Activated CD8-positive, alpha-beta memory T cell treated with anti-CD3 and anti-CD28 coated beads, Interleukin-2, amount 10 ng/mL, durations not matched to agents 7 days and 5 days (primary cell): ENCODE results near the gene NWD2. TPM values are rescaled to one million over a fixed set of nuclear protein-coding genes. Genes with fewer than 3 reads are reported as not detected.

Experiments used
- ATAC-seq: fragments of 150-1000 bp; cut with Tn5 transposase; one replicate; pipeline ENCODE4 v1.10.0; 2021; ENCODE audit warnings: moderate library complexity
- CTCF ChIA-PET: fragments of 350-600 bp; sonication (Branson Sonifier 250); formaldehyde crosslinking; loops from one replicate; lab custom pipeline; 2021; ENCODE audit warnings: antibody characterized with exemption; lab: Charles Lee
- DNase-seq: peaks from one replicate; pipeline ENCODE4 v3.0.0-alpha.2; 2020
- H3K27ac Mint-ChIP-seq: one replicate; pipeline ENCODE4 v1.8.0; 2021; ENCODE audit warnings: mild to moderate bottlenecking, mixed read lengths
- H3K27me3 Mint-ChIP-seq: one replicate; pipeline ENCODE4 v1.8.0; 2021; ENCODE audit warnings: mixed read lengths
- H3K36me3 Mint-ChIP-seq: one replicate; pipeline ENCODE4 v1.8.0; 2021; ENCODE audit warnings: mild to moderate bottlenecking, mixed read lengths
- H3K4me1 Mint-ChIP-seq: one replicate; pipeline ENCODE4 v1.8.0; 2021; ENCODE audit warnings: mixed read lengths
- H3K4me3 Mint-ChIP-seq: one replicate; pipeline ENCODE4 v1.8.0; 2021; ENCODE audit warnings: mild to moderate bottlenecking, moderate library complexity, mixed read lengths
- H3K9me3 Mint-ChIP-seq: one replicate; pipeline ENCODE4 v1.8.0; 2022; ENCODE audit warnings: low read depth, mixed read lengths
- total RNA-seq, 2 experiments: library from RNA; stranded (reverse); gene quantifications; one replicate each; pipeline ENCODE4 v1.2.3, GENCODE V29; 2021

NWD2 gene
- total RNA-seq, 2 experiments from 2014 or later = not detected

- CTCF ChIA-PET = interaction anchor here (1.4 kb wide), 1 partner anchor 140 kb away, joined by 4 read pairs; no protein-coding TSS in a partner anchor
- Mint-ChIP-seq H3K36me3 (no peaks in the 10 kb centered on the region), H3K27ac (no peak overlapping the region), H3K9me3 (no peaks in the 10 kb centered on the region), H3K27me3 (peaks cover 22% of the 10 kb centered on the region), H3K4me3 (no peak overlapping the region), H3K4me1 (no peaks in the 10 kb centered on the region)
- ATAC-seq = no peak
- DNase-seq = no peak
Measured at GRCh38 chr4:37463033-37463856, 218.7 kb downstream of the NWD2 start.

GRCh38 chr4:37464373-37465128 lies 220.0 kb downstream of the NWD2 start:
- Mint-ChIP-seq H3K36me3 (no peaks in the 10 kb centered on the region), H3K4me1 (no peaks in the 10 kb centered on the region), H3K9me3 (no peaks in the 10 kb centered on the region), H3K27ac (no peak overlapping the region), H3K27me3 (peaks cover 23% of the 10 kb centered on the region), H3K4me3 (no peak overlapping the region)
- DNase-seq (no peak), ATAC-seq (no peak)
- CTCF ChIA-PET = interaction anchor here (1.4 to 2.2 kb wide), 2 partner anchors 11 to 138 kb away, joined by 4 to 6 read pairs; a partner anchor contains a TSS

GRCh38 chr4:37465296-37465695 lies 220.8 kb downstream of the NWD2 start:
- Mint-ChIP-seq H3K27me3 (peaks cover 31% of the 10 kb centered on the region), H3K4me1 (no peaks in the 10 kb centered on the region), H3K36me3 (no peaks in the 10 kb centered on the region), H3K4me3 (no peak overlapping the region), H3K27ac (no peak overlapping the region), H3K9me3 (no peaks in the 10 kb centered on the region)
- DNase-seq = no peak
- CTCF ChIA-PET = interaction anchor here (2.2 kb wide), 1 partner anchor 12 kb away, joined by 6 read pairs; a partner anchor contains a TSS
- ATAC-seq = no peak

- no peak overlapping the region for H3K4me3 Mint-ChIP-seq
- no peaks in the 10 kb centered on the region for H3K4me1 Mint-ChIP-seq
- H3K27me3 Mint-ChIP-seq = peaks cover 32% of the 10 kb centered on the region
- H3K9me3 Mint-ChIP-seq = no peaks in the 10 kb centered on the region
- CTCF ChIA-PET = interaction anchor here (2.2 kb wide), 1 partner anchor 12 kb away, joined by 6 read pairs; a partner anchor contains a TSS
- no peaks in the 10 kb centered on the region for H3K36me3 Mint-ChIP-seq
- H3K27ac Mint-ChIP-seq = no peak overlapping the region
- DNase-seq (no peak), ATAC-seq (no peak)
Measured at GRCh38 chr4:37465845-37466244, 221.3 kb downstream of the NWD2 start.

- Mint-ChIP-seq H3K4me1 (no peaks in the 10 kb centered on the region), H3K36me3 (no peaks in the 10 kb centered on the region), H3K9me3 (no peaks in the 10 kb centered on the region), H3K4me3 (no peak overlapping the region), H3K27me3 (peaks cover 27% of the 10 kb centered on the region), H3K27ac (no peak overlapping the region)
- CTCF ChIA-PET = no interaction called here
- ATAC-seq (no peak), DNase-seq (no peak)
Measured at GRCh38 chr4:37467223-37467622, 222.7 kb downstream of the NWD2 start.

- ATAC-seq (no peak), DNase-seq (no peak)
- Mint-ChIP-seq H3K36me3 (no peaks in the 10 kb centered on the region), H3K27ac (no peak overlapping the region), H3K9me3 (no peaks in the 10 kb centered on the region), H3K4me1 (no peaks in the 10 kb centered on the region), H3K4me3 (no peak overlapping the region), H3K27me3 (peaks cover 28% of the 10 kb centered on the region)
- CTCF ChIA-PET = no interaction called here
Measured at GRCh38 chr4:37467824-37468223, 223.3 kb downstream of the NWD2 start.

GRCh38 chr4:37469286-37469685 lies 224.7 kb downstream of the NWD2 start:
- DNase-seq = no peak
- ATAC-seq = no peak
- no peak overlapping the region for H3K4me3 Mint-ChIP-seq
- no peaks in the 10 kb centered on the region for H3K36me3 Mint-ChIP-seq
- CTCF ChIA-PET = no interaction called here
- H3K27ac Mint-ChIP-seq = no peak overlapping the region
- no peaks in the 10 kb centered on the region for H3K4me1 Mint-ChIP-seq
- no peaks in the 10 kb centered on the region for H3K9me3 Mint-ChIP-seq
- H3K27me3 Mint-ChIP-seq = peaks cover 27% of the 10 kb centered on the region

- peaks cover 31% of the 10 kb centered on the region for H3K27me3 Mint-ChIP-seq
- H3K27ac Mint-ChIP-seq = no peak overlapping the region
- no peaks in the 10 kb centered on the region for H3K4me1 Mint-ChIP-seq
- CTCF ChIA-PET = no interaction called here
- no peak for ATAC-seq
- DNase-seq = no peak
- no peaks in the 10 kb centered on the region for H3K9me3 Mint-ChIP-seq
- no peak overlapping the region for H3K4me3 Mint-ChIP-seq
- no peaks in the 10 kb centered on the region for H3K36me3 Mint-ChIP-seq
Measured at GRCh38 chr4:37470245-37470644, 225.7 kb downstream of the NWD2 start.

- Mint-ChIP-seq H3K4me3 (no peak overlapping the region), H3K27ac (no peak overlapping the region), H3K9me3 (no peaks in the 10 kb centered on the region), H3K36me3 (no peaks in the 10 kb centered on the region), H3K27me3 (peaks cover 33% of the 10 kb centered on the region), H3K4me1 (no peaks in the 10 kb centered on the region)
- CTCF ChIA-PET = no interaction called here
- DNase-seq (no peak), ATAC-seq (no peak)
Measured at GRCh38 chr4:37471093-37471492, 226.6 kb downstream of the NWD2 start.

GRCh38 chr4:37471971-37472370 lies 227.4 kb downstream of the NWD2 start:
- H3K36me3 Mint-ChIP-seq = no peaks in the 10 kb centered on the region
- no peaks in the 10 kb centered on the region for H3K9me3 Mint-ChIP-seq
- CTCF ChIA-PET = no interaction called here
- no peak for ATAC-seq
- H3K4me1 Mint-ChIP-seq = no peaks in the 10 kb centered on the region
- no peak for DNase-seq
- H3K4me3 Mint-ChIP-seq = no peak overlapping the region
- H3K27me3 Mint-ChIP-seq = peaks cover 37% of the 10 kb centered on the region
- no peak overlapping the region for H3K27ac Mint-ChIP-seq

- ATAC-seq = no peak
- no peak overlapping the region for H3K27ac Mint-ChIP-seq
- H3K9me3 Mint-ChIP-seq = no peaks in the 10 kb centered on the region
- H3K4me1 Mint-ChIP-seq = no peaks in the 10 kb centered on the region
- H3K27me3 Mint-ChIP-seq = peaks cover 43% of the 10 kb centered on the region
- DNase-seq = no peak
- CTCF ChIA-PET = no interaction called here
- no peak overlapping the region for H3K4me3 Mint-ChIP-seq
- no peaks in the 10 kb centered on the region for H3K36me3 Mint-ChIP-seq
Measured at GRCh38 chr4:37473807-37474206, 229.3 kb downstream of the NWD2 start.

- ATAC-seq (no peak), DNase-seq (no peak)
- H3K4me3 Mint-ChIP-seq = no peak overlapping the region
- CTCF ChIA-PET = no interaction called here
- no peaks in the 10 kb centered on the region for H3K36me3 Mint-ChIP-seq
- no peaks in the 10 kb centered on the region for H3K9me3 Mint-ChIP-seq
- H3K27ac Mint-ChIP-seq = no peak overlapping the region
- H3K4me1 Mint-ChIP-seq = no peaks in the 10 kb centered on the region
- H3K27me3 Mint-ChIP-seq = peaks cover 43% of the 10 kb centered on the region
Measured at GRCh38 chr4:37475087-37475486, 230.5 kb downstream of the NWD2 start.

- CTCF ChIA-PET = no interaction called here
- DNase-seq = no peak
Measured at GRCh38 chr4:37475776-37476175, 231.2 kb downstream of the NWD2 start.

More at GRCh38 chr4:37475776-37476175, 231.2 kb downstream of the NWD2 start:
- Mint-ChIP-seq H3K4me1 (no peaks in the 10 kb centered on the region), H3K9me3 (no peaks in the 10 kb centered on the region), H3K36me3 (no peaks in the 10 kb centered on the region), H3K4me3 (no peak overlapping the region), H3K27ac (no peak overlapping the region), H3K27me3 (peaks cover 42% of the 10 kb centered on the region)
- no peak for ATAC-seq
